Frontal cortex (tissue), 4 donors: Measurements from ENCODE around the gene GDPD3. TPM values are rescaled to one million over a fixed set of nuclear protein-coding genes. Genes with fewer than 3 reads are reported as not detected.

Source experiments
- DNase-seq, 2 donors: peaks; one replicate each; pipeline ENCODE4 v3.0.0; 2012; ENCODE audit warnings: low spot score in 2 of 2
- FAIRE-seq: peaks from 2 replicates; lab custom pipeline; 2012; peaks lifted over from hg19 to GRCh38; lab: Jason Lieb, UNC
- total RNA-seq: library from RNA; depleted of rRNA; stranded (reverse); fragments of >200 nt; gene quantifications from one replicate; pipeline ENCODE4 v1.2.3, GENCODE V29; 2014
- donor health status: control.
- donor health status: control.
- donor health status: control.

The GDPD3 gene
- total RNA-seq, 1 donor from 2014 or later: 1.2 TPM

- FAIRE-seq (no peak), DNase-seq (no peak)
Observed at GRCh38 chr16:30064729-30065101, 48.6 kb downstream of the GDPD3 start.

GRCh38 chr16:30063893-30064728, 49.2 kb downstream of the GDPD3 start:
- no peak for FAIRE-seq
- DNase-seq: peak; percentile 71 to 74

- no peak for FAIRE-seq
Observed at GRCh38 chr16:30063278-30063892, 50.0 kb downstream of the GDPD3 start.

GRCh38 chr16:30060836-30061554, 52.3 kb downstream of the GDPD3 start:
- DNase-seq: no peak
- FAIRE-seq: no peak

More at GRCh38 chr16:30063278-30063892, 50.0 kb downstream of the GDPD3 start:
- DNase-seq: no peak

GRCh38 chr16:30060346-30060745, 53.0 kb downstream of the GDPD3 start:
- FAIRE-seq (no peak), DNase-seq (no peak)

GRCh38 chr16:30054959-30055553, 58.3 kb downstream of the GDPD3 start:
- FAIRE-seq (no peak), DNase-seq (no peak)

Other genes starting within 250 kb of the GDPD3 start
- gene SEZ6L2, start 214.0 kb downstream of the GDPD3 start, total RNA-seq: 43.2 TPM
- gene ASPHD1, start 213.0 kb downstream of the GDPD3 start, total RNA-seq: 9.4 TPM
- 18.3 TPM for gene KCTD13, start 187.3 kb downstream of the GDPD3 start, total RNA-seq
- gene TMEM219, start 151.5 kb downstream of the GDPD3 start, total RNA-seq: 26.9 TPM
- gene TAOK2, start 139.7 kb downstream of the GDPD3 start, total RNA-seq: 58.3 TPM
- gene HIRIP3, start 117.9 kb downstream of the GDPD3 start, total RNA-seq: 12.6 TPM
- 22.0 TPM for gene INO80E, start 117.3 kb downstream of the GDPD3 start, total RNA-seq
- gene DOC2A, start 102.5 kb downstream of the GDPD3 start, total RNA-seq: 11.8 TPM
- gene C16orf92, start 90.3 kb downstream of the GDPD3 start, total RNA-seq: not detected
- gene TLCD3B, start 82.3 kb downstream of the GDPD3 start, total RNA-seq: 10.2 TPM
- gene ALDOA, start 47.8 kb downstream of the GDPD3 start, total RNA-seq: 76.6 TPM
- 90.5 TPM for gene PPP4C, start 37.5 kb downstream of the GDPD3 start, total RNA-seq
- gene TBX6, start 21.6 kb downstream of the GDPD3 start, total RNA-seq: 0.41 TPM
- gene YPEL3, start 17.3 kb downstream of the GDPD3 start, total RNA-seq: 18.8 TPM
- gene MAPK3, start 9.7 kb upstream of the GDPD3 start, total RNA-seq: 17.5 TPM
- 22.0 TPM for gene CORO1A, start 70.1 kb upstream of the GDPD3 start, total RNA-seq
- 5.3 TPM for gene BOLA2B, start 80.1 kb upstream of the GDPD3 start, total RNA-seq
- 12.2 TPM for gene SLX1A, start 80.3 kb upstream of the GDPD3 start, total RNA-seq
- 5.3 TPM for gene SULT1A3, start 85.7 kb upstream of the GDPD3 start, total RNA-seq
- gene NPIPB13, start 134.9 kb upstream of the GDPD3 start, total RNA-seq: 1.2 TPM
- 38.7 TPM for gene CD2BP2, start 241.8 kb upstream of the GDPD3 start, total RNA-seq